ENCODE results near the gene MAU2. TPM values are rescaled to one million over a fixed set of nuclear protein-coding genes. Genes with fewer than 3 reads are reported as not detected.

Gene MAU2
- total and polyA plus RNA-seq, 10 of the 15 experiments (the other 5 are each of a cell fraction or from before 2014, with no cell fraction given) = 1.8 to 47.2 (median 22.1) TPM

DNA sequence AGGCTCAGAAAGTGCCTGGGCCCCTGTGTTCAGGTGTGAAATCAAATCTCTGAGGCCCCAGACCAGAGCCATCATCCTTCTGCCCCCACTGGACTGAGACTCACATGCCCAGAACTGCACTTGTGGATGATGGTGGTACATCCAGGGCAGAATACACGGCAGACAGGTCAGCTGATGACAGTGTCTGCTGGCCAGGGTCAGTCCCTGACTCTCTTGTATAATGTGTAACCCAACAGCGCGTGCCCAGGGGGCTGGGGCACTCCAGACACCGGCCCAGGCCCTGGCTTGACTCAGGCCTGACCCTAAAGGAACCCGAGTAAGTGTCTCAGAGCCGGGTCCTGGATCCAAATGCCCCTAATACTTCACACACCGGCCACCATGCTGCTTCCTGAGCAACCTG, 47.5 kb downstream of the MAU2 start (continued):
- TF ChIP-seq, protein P1, sequence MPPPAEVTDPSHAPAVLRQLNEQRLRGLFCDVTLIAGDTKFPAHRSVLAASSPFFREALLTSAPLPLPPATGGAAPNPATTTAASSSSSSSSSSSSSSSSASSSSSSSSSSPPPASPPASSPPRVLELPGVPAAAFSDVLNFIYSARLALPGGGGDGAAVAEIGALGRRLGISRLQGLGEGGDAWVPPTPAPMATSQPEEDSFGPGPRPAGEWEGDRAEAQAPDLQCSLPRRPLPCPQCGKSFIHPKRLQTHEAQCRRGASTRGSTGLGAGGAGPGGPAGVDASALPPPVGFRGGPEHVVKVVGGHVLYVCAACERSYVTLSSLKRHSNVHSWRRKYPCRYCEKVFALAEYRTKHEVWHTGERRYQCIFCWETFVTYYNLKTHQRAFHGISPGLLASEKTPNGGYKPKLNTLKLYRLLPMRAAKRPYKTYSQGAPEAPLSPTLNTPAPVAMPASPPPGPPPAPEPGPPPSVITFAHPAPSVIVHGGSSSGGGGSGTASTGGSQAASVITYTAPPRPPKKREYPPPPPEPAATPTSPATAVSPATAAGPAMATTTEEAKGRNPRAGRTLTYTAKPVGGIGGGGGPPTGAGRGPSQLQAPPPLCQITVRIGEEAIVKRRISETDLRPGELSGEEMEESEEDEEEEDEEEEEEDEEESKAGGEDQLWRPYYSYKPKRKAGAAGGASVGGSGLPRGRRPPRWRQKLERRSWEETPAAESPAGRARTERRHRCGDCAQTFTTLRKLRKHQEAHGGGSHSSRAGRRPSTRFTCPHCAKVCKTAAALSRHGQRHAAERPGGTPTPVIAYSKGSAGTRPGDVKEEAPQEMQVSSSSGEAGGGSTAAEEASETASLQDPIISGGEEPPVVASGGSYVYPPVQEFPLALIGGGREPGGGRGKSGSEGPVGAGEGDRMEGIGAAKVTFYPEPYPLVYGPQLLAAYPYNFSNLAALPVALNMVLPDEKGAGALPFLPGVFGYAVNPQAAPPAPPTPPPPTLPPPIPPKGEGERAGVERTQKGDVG (CRISPR knock-in tag; IDR thresholded peaks at IDR 0.05) = no peak
- TF ChIP-seq YBX1 (IDR thresholded peaks at IDR 0.05) (no peak), KDM1A (IDR thresholded peaks at IDR 0.05; ENCODE audit: borderline replicate concordance) (no peak), ATF7 (IDR thresholded peaks at IDR 0.05; ENCODE audit: low read depth) (no peak), TCF3 (IDR thresholded peaks at IDR 0.05; ENCODE audit: borderline replicate concordance, insufficient read depth, low read depth, low read length) (no peak), SREBF1 (IDR thresholded peaks at IDR 0.05; ENCODE audit: low read length) (no peak), SP1 (IDR thresholded peaks at IDR 0.05; ENCODE audit: low read depth, low read length) (no peak), ZNF622 (IDR thresholded peaks at IDR 0.05) (no peak), EP300 (IDR thresholded peaks at IDR 0.05; ENCODE audit: borderline replicate concordance in 1 of 2, control insufficient read depth in 1 of 2, low read depth in 2 of 2, low read length in 2 of 2) (no peak)
- TF ChIP-seq, protein P2, sequence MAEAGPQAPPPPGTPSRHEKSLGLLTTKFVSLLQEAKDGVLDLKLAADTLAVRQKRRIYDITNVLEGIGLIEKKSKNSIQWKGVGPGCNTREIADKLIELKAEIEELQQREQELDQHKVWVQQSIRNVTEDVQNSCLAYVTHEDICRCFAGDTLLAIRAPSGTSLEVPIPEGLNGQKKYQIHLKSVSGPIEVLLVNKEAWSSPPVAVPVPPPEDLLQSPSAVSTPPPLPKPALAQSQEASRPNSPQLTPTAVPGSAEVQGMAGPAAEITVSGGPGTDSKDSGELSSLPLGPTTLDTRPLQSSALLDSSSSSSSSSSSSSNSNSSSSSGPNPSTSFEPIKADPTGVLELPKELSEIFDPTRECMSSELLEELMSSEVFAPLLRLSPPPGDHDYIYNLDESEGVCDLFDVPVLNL (IDR thresholded peaks at IDR 0.05; ENCODE audit: low read depth, low read length) = no peak
- TF ChIP-seq, protein P3, sequence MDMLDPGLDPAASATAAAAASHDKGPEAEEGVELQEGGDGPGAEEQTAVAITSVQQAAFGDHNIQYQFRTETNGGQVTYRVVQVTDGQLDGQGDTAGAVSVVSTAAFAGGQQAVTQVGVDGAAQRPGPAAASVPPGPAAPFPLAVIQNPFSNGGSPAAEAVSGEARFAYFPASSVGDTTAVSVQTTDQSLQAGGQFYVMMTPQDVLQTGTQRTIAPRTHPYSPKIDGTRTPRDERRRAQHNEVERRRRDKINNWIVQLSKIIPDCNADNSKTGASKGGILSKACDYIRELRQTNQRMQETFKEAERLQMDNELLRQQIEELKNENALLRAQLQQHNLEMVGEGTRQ (IDR thresholded peaks at IDR 0.05; ENCODE audit: borderline replicate concordance, low read depth, low read length) = no peak
- TF ChIP-seq, protein P4, sequence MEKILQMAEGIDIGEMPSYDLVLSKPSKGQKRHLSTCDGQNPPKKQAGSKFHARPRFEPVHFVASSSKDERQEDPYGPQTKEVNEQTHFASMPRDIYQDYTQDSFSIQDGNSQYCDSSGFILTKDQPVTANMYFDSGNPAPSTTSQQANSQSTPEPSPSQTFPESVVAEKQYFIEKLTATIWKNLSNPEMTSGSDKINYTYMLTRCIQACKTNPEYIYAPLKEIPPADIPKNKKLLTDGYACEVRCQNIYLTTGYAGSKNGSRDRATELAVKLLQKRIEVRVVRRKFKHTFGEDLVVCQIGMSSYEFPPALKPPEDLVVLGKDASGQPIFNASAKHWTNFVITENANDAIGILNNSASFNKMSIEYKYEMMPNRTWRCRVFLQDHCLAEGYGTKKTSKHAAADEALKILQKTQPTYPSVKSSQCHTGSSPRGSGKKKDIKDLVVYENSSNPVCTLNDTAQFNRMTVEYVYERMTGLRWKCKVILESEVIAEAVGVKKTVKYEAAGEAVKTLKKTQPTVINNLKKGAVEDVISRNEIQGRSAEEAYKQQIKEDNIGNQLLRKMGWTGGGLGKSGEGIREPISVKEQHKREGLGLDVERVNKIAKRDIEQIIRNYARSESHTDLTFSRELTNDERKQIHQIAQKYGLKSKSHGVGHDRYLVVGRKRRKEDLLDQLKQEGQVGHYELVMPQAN (conservative IDR thresholded peaks at IDR 0.05) = no peak
